Measurements from ENCODE around the gene SLC1A1.
"Not testable (repeated sequence)": the region's sequence is repeated elsewhere in the genome, so short reads cannot be mapped to it uniquely, and the experiment has no call there.

SLC1A1 gene

GRCh38 chr9:4581861-4582565, 91.7 kb downstream of the SLC1A1 start:
- DNase-seq: no peak

DNA sequence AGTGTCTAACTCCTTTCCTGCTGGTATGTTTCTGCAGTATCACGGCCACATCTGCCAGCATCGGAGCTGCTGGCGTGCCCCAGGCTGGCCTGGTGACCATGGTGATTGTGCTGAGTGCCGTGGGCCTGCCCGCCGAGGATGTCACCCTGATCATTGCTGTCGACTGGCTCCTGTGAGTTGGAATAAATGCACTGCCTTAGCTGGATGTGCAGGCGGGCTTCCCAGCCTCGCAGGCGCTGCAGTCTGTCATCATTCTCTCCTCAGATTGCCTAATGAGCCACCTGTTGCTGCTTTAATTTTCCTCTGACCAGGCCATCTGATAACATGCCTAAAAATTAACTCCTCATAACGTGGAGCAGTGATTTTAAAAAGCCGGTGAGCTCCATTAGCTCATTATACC, 92.7 kb downstream of the SLC1A1 start:
- DNase-seq: no peak

GRCh38 chr9:4584636-4585035, 94.4 kb downstream of the SLC1A1 start:
- DNase-seq: no peak

GRCh38 chr9:4585135-4585534, 94.9 kb downstream of the SLC1A1 start:
- DNase-seq: no peak

GRCh38 chr9:4588721-4589120, 98.5 kb downstream of the SLC1A1 start:
- no peak for DNase-seq

DNA sequence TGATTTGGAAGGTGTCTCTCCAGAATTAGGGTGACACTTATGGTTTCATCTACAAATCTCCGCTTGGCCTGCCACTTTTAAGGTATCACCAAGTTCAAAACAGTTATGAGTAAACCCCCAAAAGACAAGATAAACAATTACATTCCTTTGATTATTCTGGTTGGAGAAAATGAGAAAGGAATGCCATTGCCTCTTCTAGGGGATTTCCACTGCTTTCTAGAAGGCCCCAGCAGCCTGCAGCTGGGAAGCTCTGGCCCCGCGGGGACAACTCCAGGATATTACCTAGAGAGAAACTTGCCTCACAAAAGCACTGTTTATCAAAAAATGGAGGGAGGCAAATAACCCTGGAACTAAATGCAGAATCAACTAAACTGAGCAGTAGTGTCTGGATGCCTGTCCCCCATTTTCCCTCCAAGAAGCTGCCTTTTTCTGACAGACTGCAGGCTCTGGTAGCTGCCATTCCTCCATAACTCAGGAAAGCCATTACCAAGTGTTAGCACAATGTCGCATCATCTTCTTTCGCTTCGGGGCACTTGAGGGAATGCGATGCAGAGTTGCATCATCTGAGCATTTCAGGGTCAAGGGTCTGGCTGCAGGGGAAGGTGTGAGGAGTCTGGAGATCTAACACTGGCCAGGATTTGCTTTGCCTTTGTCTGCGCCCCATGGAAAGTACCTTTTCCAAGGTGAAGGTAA, 100.3 kb downstream of the SLC1A1 start:
- no peak for DNase-seq

- DNase-seq: no peak
Observed at GRCh38 chr9:4591123-4591500, 100.8 kb downstream of the SLC1A1 start.

GRCh38 chr9:4592295-4592694, 102.0 kb downstream of the SLC1A1 start:
- no peak for DNase-seq

- no peak for DNase-seq
Observed at GRCh38 chr9:4592886-4593285, 102.6 kb downstream of the SLC1A1 start.

DNA sequence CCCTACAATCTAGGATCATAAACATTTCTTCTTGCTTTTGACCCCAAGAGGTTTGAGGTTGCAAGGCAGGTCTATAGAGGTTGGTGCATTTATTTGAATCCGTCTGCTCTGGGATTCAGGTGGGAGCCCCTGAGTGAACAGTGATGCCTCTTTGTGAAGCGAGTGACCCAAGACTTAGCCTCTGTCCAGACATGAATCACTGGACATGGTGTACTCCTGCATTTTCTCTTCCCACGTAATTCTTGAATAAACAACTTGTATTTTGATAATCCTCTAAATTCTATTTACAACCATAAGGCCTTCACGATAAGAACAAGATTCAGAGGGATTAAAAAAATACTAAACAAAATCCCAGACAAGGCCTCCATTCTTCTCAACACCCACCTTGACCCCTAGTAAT, 104.3 kb downstream of the SLC1A1 start:
- no peak for DNase-seq

DNA sequence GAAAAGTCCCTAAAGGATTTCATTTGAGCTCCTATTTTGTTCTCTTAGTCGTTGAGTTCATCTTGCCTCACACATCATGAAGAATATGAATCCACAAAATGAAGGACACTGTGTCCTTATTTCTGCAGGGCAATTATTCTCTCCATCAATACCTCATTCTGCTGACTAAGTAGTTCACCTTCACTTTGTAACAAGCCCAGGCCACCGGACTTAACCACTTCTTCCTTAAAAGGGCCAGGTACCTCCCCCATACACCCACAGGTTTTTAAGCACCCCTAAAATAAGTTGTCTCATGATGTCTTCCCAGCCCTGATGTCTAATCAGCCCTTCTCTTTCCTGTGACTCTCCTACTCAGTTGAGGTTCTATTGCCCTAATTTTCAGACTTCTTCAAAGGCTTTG, 104.7 kb downstream of the SLC1A1 start:
- DNase-seq: no peak

- DNase-seq: no peak
Observed at GRCh38 chr9:4596165-4596922, 106.1 kb downstream of the SLC1A1 start.

- no peak for DNase-seq
Observed at GRCh38 chr9:4600368-4600767, 110.1 kb downstream of the SLC1A1 start.

- no peak for DNase-seq
Observed at GRCh38 chr9:4603830-4604229, 113.6 kb downstream of the SLC1A1 start.

DNA sequence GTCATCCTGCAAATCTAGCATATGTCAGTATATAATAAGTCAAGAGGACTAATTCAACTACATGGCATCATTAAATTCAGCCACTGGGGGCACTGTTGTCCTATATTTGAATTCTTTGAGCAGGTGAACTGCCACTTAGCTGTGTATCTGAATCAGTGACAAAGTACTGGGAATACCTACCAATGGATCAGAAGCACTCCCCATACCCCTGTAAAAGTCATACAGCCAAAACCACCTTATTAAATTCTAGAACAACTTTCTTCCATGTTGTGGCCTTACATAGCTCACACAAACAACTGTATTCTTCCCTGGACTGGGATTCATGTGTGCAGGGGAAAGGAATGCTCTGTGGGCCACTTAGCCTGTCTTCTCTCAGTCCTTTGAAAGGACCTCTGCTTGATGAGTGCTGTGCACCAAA, 114.4 kb downstream of the SLC1A1 start:
- DNase-seq: peak; percentile 72

GRCh38 chr9:4606033-4606432, 115.8 kb downstream of the SLC1A1 start:
- DNase-seq: not testable (repeated sequence)

- DNase-seq: no peak
Observed at GRCh38 chr9:4614627-4615026, 124.4 kb downstream of the SLC1A1 start.

GRCh38 chr9:4615251-4615650, 125.0 kb downstream of the SLC1A1 start:
- no peak for DNase-seq

GRCh38 chr9:4615778-4616177, 125.5 kb downstream of the SLC1A1 start:
- DNase-seq: no peak

DNA sequence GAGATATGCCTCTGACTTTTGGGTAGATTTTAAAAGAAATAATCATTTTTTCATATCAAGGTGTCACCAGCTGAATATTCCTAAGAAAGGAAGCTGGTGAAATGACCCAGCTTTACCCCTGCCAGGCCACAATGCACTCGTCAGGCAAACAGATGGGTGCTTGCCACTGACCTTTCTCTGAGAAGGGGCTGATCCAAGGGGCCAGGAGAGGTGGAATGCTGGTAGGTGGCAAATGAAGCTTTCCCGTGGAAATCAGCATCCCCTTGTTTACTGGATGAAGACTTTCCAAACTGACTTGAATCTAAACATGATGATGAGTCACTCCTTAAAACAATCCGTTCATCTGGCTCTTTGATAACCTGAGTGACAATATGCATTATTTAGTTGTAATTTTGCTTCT, 127.5 kb downstream of the SLC1A1 start:
- DNase-seq: no peak

DNA sequence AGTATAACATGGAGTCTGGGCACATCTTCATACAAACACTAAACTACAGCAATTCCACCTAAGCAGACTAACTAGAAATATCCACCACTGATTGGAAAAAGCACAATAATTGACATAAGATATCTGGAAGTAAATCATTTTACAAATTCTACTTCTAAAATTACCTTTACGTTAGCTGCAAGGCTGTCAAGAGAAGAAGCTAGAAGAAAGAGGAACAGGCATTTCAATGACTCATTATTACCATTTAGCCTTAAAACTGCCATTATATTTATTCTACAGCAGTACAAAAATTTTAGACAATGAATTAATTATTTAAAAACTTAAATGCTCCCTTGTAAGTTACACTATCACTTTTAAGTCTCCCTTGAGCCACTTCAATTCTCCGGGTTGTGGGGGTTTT, 128.4 kb downstream of the SLC1A1 start:
- no peak for DNase-seq

- DNase-seq: no peak
Observed at GRCh38 chr9:4620057-4620765, 129.9 kb downstream of the SLC1A1 start.

GRCh38 chr9:4620881-4621555, 130.8 kb downstream of the SLC1A1 start:
- no peak for DNase-seq

Data from DMS53 (cell line).